ENCODE results near the gene TRPC4AP.
"Not testable (repeated sequence)": the region's sequence is repeated elsewhere in the genome, so short reads cannot be mapped to it uniquely, and the experiment has no call there.

The TRPC4AP gene

DNA sequence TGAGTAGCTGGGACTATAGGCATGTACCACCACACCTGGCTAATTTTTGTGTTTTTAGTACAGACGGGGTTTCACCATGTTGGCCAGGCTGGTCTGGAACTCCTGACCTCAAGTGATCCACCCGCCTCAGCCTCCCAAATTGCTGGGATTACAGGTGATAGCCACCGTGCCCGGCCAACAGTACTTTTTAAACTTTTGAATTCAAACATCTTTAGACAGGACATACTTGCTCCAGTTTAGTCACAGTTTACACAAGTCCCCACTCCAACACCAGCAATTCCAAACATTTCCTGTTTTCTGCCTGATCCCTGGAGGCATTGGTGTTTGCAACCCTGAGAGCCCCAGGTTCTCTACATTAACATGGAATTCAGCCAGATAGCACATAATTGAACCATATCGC is 40.0 kb downstream of the TRPC4AP start:
- DNase-seq: not testable (repeated sequence)

DNA sequence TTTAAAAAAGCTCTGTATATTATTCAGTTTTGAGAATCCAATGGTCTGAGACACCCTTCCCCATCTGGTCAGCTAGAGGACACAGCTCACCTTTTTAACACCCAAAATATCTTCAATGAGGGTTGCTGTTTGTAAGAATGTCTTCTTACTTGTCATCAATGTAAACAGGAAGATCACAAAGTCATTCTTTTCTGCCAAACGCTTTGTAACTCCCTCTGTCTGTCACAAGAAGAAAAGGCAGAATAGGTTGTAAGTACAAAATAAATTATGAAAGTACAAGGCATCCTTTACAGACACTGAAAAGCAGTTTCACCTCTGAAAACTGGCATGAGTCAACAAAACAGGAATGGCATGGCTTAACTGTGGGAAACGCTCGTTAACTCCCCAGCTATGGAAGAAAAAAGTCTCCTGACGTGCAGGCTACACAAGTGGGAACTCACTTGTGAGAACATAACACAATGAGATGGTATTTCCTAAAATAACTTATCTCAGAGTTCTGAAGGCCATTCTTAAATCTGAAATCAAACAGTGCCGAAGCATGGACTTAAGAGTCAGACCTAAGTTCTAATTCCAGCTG is 42.7 kb downstream of the TRPC4AP start:
- no peak for DNase-seq

DNA sequence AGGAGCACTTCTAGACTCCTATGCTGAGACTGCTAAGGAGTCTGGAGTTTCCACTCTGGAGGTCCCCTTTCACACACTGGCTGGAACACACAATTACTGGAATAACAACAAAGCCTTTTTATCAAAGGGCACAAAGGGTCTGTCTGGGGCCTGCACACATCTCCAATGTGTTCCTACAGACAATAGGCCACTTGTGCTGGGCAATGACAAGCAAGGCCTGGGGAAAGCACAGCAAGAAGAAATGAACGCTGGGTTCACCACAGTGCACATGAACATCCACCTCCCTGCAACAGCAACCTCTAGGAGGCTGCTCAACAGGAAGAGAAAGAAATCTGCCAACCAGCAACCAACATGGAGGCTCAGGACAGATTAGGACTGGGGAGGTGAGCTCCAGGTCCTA is 43.9 kb downstream of the TRPC4AP start:
- no peak for DNase-seq

DNA sequence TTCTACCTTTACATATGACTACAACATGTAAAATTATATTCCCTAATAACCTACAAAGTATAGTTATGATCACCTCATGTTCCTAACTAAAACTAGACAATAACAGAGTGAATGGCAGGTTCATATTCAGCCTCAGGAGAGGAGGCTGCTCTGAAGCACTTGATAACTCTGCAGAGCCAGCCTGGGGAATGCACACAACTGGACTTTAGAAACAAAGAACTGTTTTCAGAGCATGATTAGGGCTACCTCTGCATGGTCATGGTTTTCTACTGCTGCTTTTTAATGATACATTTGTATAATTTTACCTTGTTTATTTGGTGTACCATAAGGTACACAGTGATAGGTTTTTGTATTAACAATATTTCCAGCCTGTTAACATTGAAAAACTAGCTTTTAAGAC is 50.3 kb downstream of the TRPC4AP start:
- no peak for DNase-seq

DNA sequence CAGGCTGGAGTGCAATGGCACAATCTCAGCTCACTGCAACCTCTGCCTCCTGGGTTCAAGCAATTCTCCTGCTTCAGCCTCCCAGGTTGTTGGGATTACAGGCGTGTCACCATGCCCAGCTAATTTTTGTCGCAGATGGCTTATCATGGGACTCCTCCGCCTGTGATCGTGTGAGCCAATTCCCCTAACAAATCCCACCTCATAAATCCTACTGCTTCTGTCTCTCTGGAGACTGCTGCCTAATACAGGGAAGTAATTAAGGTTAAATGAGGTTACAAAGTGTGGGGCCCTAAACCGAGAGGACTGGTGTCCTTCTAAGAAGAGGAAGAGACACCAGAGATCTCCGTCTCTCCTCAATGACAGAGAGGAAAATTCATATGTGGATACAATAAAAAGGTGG is 52.0 kb downstream of the TRPC4AP start:
- DNase-seq: no peak

DNA sequence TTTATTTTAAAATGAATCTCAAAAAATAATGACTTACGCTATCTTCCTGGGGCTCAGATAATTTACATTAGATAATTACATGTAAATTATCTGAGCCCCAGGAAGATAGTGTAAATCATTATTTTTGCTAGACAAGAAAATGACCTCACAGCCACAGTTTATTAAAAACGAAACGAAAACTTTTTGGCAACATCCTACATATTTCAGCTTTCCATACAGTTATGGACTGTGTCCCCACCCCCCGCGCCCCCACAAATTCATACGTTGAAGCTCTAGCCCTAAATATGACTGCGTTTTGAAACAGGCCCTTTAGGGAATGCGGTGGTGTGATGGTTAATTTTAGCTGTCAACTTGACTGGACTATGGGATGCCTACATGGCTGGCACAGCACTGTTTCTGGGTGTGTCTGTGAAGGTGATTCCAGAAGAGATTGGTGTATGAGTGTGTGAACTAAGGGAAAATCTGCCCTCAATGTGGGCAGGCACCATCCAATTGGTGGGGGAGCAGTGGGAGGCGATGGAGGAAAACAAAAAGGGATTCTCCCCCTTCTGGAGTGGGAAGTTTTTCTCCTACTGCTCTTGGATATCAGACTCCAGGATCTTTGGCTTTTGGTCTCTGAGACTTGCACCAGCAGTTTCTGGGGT is 52.6 kb downstream of the TRPC4AP start:
- no peak for DNase-seq

DNA sequence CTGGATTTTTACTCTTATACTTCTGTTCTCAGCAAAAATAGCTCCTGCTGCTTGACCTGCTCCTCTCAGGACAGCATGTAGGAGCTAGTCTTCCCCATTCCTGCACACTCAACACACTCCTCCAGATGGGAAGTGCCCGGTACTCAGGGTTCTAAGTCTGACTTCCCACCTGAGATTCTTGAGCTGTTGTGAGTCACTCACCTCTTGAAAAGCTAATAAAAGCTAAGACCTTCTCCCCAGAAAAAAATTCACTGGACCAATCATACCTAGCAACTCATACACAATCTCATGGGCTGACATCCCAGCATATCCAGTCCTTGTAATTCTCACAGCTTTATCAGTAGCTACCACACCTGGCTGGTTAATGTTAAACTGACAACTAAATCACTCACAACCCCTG is 53.5 kb downstream of the TRPC4AP start:
- DNase-seq: no peak

DNA sequence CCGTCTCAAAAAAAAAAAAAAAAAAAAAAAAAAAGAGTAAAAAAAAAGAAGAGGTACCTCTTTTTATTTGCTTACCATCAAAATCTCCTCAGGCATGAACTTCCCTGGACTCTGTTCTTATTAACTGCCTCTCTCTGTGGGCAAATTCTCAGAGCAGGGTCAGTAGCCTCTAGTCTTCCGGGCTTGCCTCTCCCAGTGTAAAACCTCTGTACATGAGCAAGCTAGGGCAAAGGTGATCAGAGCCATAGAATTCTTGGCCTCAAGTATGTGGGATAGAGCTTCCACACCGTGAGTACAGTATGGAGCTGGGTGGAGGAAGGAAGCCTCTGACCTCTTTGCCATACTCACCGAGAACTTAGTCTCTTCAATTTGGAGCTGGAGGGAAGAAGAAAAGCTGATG is 58.5 kb downstream of the TRPC4AP start:
- DNase-seq: no peak

DNA sequence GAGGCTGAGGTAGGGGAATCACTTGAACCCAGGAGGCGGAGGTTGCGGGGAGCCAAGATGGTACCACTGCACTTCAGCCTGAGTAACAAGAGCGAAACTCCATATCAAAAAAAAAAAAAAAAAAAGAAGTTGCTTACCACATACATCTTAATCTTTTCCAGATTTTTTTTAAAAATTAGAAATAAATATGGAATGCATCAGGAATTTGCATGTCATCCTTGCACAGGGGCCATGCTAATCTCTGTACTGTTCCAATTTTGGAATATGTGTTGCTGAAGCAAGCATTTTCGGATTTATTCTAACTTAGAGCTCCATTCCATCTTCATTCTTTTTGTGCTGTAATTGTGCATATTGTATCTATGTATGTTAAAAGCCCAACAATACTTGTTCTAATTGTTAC is 62.5 kb downstream of the TRPC4AP start:
- no peak for DNase-seq

DNA sequence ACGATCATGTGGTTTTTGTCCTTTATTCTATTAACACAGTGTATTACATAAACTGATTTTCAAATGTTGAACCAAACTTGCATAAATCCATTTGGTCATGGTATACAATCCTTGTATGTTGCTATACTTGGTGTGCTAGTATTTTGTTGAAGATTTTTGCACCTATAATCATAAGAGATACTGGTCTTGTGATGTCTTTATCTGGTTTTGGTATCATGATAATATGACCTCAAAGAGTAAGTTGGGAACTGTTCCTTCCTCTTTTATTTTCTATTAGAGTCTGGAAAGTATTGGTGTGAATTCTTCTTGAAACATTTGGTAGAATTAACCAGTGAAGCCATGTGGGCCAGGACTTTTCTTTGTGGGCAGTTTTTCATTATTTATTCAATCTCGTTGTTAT is 65.3 kb downstream of the TRPC4AP start:
- no peak for DNase-seq

DNA sequence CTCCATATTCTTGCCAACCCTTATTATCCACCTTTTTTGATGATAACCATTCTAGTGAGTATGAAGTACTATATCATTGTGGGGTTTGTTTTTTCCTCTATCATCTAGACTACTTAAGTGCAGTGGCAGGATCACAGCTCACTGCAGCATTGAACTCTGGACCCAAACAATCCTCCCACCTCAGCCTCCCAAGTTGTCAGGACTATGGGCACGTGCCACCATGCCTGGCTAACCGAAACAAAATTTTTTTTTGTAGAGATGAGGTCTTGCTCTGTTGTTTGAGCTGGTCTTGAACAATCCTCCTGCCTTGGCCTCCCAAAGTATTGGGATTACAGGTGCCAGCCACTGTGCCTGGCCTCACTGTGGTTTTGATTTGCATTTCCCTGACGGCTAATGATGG is 67.5 kb downstream of the TRPC4AP start:
- no peak for DNase-seq

DNA sequence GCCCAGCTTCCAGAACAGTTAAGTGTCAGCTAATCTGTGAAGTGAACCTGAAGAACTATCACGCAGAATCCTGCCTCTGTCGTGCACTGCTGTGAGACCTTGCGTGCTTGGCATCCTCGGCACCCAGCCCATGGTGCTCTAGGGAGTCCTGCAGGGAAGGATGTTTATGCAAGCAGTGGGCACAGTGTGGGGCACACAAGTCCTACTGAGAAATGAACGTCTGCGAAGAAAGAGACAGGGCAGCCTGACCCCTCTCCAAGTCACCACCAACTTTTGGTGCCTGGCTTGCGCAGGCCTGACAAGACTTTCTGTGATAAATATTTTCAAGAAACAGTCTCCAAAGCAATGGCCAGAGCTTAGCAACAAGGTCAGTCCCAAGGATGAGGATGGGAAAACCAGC is 69.0 kb downstream of the TRPC4AP start:
- no peak for DNase-seq

DNA sequence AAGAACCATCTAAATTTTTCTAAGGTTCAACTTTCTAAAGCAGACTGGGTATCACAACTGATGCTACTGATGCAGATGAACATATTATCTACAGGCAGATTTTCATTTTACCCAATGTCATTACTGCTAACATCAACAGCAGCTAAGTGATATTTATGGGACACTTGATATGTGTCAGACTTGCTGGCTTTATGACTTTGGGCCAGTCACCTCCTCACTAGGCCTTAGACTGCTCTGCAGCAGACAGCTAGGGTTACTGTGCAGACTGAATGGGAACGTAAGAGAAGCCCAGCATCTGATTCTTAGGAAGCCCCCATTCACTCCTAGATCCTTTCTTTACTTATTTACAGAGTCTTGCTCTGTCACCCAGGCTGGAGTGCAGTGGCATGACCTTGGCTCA is 70.8 kb downstream of the TRPC4AP start:
- no peak for DNase-seq

DNA sequence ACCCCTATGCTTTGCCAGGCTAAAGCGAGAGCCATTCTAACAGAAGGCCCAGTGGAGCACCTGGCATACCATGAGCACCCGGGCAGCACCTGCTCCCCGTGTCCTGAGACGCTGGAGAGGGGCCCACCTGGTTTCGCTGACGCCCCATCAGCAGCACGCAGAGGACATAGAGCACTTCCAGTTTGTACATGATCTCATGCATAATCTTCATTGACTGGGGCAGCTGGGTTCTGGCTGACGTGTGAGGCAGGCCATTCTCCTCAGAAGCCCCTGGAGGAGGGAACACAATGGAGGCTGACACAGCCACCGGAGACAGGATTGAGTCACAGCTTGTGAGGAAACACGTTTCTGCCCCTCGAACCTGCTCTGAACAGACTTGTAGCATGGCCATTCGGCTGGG is 71.5 kb downstream of the TRPC4AP start:
- no peak for DNase-seq

DNA sequence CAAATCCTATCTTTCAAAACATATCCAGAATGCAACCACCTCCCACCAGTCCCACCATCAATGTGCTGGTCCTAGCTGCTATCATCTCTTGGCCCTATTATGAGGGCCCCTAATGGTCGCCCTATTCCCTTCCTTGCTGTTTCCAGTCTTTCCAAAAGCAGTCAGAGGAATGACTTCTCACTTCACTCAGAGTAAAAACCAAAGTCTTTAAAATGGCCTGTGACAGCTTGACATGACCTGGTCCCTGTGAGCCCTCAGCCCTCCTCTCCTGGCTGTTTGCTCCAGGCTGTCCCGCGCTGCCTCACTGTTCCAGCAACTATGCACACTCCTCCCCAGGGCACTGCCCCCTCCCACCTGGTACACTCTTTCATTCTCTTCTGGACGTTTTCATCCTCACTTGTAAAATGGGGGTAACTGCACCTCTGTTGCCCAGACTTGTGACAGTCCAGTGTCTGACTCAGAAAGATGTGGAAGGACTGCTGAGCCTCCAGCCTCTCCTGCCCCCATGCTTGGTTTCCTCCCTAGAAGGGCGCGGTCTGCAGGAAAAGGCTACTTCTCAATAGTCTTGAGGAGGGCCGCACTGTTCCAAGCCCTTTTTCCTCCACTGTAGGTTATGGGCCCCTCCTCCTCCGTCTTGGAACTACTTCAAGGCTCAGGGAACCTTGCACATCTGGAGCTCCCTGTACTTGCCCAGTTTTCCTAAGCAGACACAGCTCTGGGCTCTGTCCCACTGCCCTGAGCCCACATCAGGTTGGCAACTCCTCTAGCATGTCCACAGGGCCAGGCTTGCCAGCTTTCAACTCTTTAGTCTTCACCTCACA is 72.3 kb downstream of the TRPC4AP start:
- no peak for DNase-seq

DNA sequence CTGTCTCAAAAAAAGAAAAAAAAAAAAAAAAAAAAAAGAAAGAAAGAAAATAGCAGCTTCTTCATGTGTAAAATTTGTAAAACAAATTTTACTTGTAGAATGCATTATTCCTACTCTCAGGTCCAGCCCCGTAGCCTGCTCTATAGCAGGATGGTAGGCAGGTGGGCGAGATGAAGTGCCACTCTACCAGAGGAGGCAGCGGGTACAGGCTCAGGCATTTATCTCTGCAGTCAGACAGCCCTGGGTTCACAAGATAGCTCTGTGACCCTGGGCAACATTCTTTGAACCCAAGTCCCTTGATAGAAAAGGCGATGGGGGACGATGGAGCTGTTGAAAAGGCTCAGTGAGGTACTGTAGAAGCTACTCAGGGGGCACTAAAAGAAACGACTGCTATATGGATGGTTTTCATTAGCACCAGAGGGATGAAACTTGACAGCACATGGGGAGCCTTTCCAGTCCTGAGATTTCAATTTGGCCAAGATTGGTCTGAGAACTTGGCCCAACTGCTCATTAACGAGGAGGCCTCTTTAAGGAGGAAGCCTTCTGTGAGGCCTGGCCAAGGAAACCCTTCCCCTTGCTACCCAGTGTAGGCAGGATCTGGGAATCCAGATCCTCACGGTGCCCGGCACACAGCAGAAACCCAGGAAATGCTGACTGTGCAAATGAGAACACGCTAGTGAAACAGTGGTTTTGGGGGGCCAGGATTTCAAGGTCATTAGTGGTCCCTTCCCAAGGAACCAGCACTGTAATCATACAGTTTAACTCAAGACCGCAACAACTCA is 73.8 kb downstream of the TRPC4AP start:
- DNase-seq: no peak

DNA sequence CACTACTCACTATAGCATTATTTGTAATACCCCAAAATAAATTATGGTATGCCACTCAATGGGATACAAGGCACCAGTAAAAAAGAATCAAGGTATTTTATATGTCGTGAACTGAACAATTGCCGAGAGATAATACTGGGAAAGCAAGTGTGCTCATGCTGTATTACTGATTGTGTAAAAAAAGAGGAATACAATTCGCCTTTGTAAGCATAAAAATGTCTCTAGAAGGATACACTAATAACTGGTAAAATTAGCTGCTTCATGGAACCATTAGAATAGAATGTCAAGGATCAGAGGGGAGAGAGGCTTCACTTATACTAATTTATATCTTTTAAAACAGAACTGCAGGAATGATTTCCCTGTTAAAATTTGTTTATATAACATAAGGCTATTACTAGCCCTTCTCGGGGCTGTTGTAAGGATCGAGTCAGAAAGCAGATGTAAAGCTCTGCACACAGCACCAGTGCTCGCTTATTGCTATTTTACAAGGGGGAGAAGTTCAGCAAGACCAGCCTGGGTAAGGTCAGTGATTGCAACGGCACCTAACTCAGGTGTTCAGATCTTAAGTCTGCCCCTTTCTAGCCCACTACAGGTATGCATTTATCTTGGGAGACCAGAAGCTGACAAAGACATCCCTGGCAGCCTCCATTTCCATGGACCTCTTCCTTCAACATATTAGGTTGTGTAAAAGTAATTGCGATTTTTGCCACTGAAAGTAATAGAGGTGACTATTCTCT is 75.3 kb downstream of the TRPC4AP start:
- DNase-seq: no peak

DNA sequence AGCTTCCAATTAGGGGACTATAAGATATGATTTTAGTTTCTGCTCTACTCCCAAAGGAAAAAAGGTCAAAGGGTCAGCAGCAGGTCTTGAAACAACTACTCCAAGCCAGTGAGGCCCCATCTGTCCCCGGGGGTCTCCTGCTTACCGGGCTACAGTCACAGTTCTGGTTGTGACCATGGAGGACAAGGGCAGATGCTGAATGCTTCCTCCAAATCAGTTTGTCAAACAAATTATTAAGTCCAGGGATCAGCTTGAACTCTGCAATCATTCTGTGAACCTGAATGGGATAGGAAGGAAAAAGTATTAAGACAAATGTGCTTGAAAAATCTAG is 76.8 kb downstream of the TRPC4AP start:
- no peak for DNase-seq

DNA sequence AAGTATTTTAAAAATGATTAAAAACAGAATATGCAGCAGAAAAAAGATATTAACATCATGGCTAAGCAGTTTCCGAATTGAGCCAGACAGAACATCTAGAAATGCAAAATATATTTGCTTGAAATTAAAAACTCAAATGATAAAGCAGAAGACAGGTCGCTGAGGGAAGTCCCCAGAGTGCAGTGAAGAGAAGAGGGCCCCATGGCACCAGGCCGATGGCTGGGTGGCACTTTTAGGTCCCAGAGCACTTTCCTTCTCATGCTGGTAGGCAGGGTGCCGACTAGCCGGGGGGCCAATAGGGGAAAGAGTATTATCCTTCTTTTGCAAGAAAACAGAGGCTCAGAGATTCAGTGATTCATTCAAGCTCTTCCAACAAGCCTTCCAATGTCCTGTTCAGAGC is 78.1 kb downstream of the TRPC4AP start:
- no peak for DNase-seq

DNA sequence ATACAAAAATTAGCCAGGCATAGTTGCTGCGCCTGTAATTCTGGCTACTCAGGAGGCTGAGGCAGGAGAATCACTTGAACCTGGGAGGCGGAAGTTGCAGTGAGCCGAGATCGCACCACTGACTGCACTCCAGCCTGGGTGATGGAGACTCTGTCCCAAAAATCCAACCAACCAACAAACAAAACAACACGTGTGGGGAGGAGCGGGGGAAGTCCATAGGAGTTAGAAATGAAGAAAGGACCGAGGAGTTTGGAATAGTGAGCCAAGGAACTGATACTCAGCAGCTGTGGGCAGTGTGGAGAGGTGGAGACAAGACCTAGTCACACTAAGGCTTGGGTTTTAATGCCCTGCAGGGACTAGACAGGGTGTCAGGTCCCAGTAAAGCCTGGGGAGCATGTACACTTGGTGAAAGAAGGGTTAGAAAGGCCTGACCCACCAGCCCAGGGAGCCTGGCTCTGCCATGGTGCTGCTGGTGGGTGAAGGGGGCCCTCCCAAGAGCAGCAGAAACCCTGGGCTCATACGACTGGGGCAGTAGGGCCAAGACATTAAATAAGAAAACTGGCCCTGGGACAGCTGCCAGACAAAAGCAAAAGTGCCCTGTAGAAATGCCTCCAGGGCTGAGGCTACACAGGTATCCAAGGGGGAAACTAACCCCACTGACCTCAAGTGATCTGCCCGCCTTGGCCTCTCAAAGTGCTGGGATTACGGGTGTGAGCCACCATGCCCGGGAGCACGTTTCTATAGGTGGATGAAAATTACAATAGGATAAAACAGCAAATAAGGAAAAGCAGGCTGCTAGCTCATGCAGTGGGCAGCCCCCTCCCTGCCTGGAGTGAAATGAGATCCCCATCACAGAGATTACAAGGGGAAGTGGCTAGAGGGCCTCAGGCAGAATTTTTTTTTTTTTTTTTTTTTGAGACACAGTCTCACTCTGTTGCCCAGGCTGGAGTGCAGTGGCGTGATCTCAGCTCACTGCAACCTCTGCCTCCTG is 78.9 kb downstream of the TRPC4AP start:
- DNase-seq: no peak

DNA sequence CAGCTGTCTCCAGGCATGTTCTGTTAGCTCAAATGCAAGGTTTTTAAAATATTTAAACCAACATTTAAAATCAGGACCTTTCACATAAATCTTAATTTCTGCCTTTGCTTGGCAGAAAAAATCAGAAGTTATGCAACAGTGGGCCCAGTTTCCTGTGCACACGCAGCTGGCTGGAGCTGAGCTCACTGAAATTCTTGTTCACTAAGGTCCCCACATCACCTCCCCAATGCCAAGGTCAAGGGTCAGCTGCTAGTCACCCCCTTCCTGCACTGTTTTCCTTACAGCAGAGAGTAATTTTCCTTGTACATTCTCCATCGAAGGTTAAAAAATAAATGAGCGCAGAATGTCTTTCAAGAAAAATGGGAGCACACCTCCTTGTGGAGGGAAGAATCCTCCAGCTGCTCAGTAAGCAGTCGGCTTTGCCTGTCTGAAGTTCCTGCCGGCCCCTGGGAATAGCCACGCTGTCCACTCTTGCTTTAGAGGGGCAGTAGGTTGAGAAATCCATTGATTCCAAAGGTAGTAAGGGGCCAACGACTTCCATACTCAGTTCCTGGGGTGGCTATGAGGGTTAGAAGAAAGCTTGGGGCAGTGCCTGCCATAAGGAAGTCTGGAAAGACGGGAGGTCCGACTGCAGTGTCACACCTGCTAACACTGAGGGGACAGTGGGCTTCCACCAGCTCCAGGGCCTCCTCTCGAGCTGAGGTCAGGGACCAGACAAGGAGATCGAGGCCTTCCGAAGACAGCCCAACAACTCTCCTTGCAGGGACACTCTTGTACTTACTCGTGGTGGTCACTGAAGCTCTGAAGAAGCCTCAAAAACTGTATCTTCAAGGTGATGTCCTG is 80.2 kb downstream of the TRPC4AP start:
- no peak for DNase-seq

Measured in activated gamma-delta T cell (primary cell).